Measurements from ENCODE around the gene KIRREL3. TPM values are rescaled to one million over a fixed set of nuclear protein-coding genes. Genes with fewer than 3 reads are reported as not detected.

KIRREL3 gene
- total and polyA plus RNA-seq, 2 of the 8 experiments (the other 6 are each of a cell fraction or from before 2014, with no cell fraction given): 0.29 to 0.32 TPM

- Histone ChIP-seq H3K14ac (ENCODE audit: insufficient read length) (no peak overlapping the region), H3K9ac (replicated peaks in 1 of 4; ENCODE audit: extremely low read depth in 1 of 4, low read depth in 3 of 4, low read length in 3 of 4) (no peak overlapping the region), H3K18ac (ENCODE audit: extremely low read depth, low read length) (no peak overlapping the region), H2BK20ac (ENCODE audit: low read length) (no peak overlapping the region), H2BK15ac (ENCODE audit: low read length) (no peak overlapping the region), H3K79me1 (ENCODE audit: low read depth, low read length) (no peaks in the 10 kb centered on the region), H3K4me1 (replicated peaks in 1 of 4; ENCODE audit: control insufficient read depth in 3 of 4, insufficient read depth in 4 of 4, low read length in 3 of 4) (peaks cover 2 to 11% (median 4%) of the 10 kb centered on the region in 4 experiments; a peak in 5 of 7 replicates), H2AK5ac (ENCODE audit: low read depth, low read length) (no peak overlapping the region), H3K4me2 (ENCODE audit: insufficient read depth in 1 of 2, low read depth in 2 of 2, low read length in 2 of 2) (no peak overlapping the region), H3K23me2 (ENCODE audit: low read depth, low read length) (no peaks in the 10 kb centered on the region), H4K91ac (replicated peaks; ENCODE audit: insufficient read length, low read length) (no peak overlapping the region), H4K5ac (ENCODE audit: insufficient read length, low read depth, low read length) (no peak overlapping the region), H2AFZ (ENCODE audit: low read length) (no peak overlapping the region), H2BK12ac (ENCODE audit: low read depth, low read length) (no peak overlapping the region), H3K36me3 (ENCODE audit: control insufficient read depth in 2 of 4, insufficient read depth in 4 of 4, low read length in 3 of 4) (no peaks in the 10 kb centered on the region), H3K79me2 (ENCODE audit: control insufficient read depth in 1 of 2, insufficient read depth in 2 of 2, low read length in 2 of 2) (no peaks in the 10 kb centered on the region), H3K23ac (ENCODE audit: insufficient read length) (no peak overlapping the region), H2BK120ac (replicated peaks; ENCODE audit: low read depth, low read length) (no peak overlapping the region), H3K27ac (ENCODE audit: low read depth, low read length) (no peak overlapping the region), H3K27me3 (replicated peaks in 1 of 4; ENCODE audit: control insufficient read depth in 3 of 4, extremely low read depth in 1 of 4, insufficient read depth in 3 of 4, low read length in 3 of 4) (peaks cover 1 to 21% (median 8%) of the 10 kb centered on the region in 4 experiments), H3K9me3 (ENCODE audit: insufficient read depth in 2 of 2, low read depth in 1 of 2, low read length in 1 of 2) (no peaks in the 10 kb centered on the region), H3K4ac (replicated peaks; ENCODE audit: insufficient read length, low read depth, low read length) (no peak overlapping the region), H4K8ac (ENCODE audit: extremely low read depth, insufficient read depth, low read length) (no peak overlapping the region), H3K56ac (replicated peaks; ENCODE audit: insufficient read length, low read depth, low read length) (no peak overlapping the region), H3K4me3 (ENCODE audit: extremely low read depth in 1 of 4, insufficient read depth in 2 of 4, low read depth in 3 of 4, low read length in 4 of 4) (no peak overlapping the region), H4K20me1 (replicated peaks in 1 of 2; ENCODE audit: control insufficient read depth in 1 of 2, insufficient read depth in 2 of 2, low read length in 2 of 2) (no peaks in the 10 kb centered on the region), H2BK5ac (ENCODE audit: low read depth, low read length) (no peak overlapping the region)
- TF ChIP-seq ZNF274 (IDR thresholded peaks at IDR 0.05; ENCODE audit: borderline replicate concordance, extremely low read depth, low read length): no peak
- TF ChIP-seq YY1 (IDR thresholded peaks at IDR 0.05; ENCODE audit: low read depth, low read length): no peak
- TF ChIP-seq TAF7 (optimal IDR thresholded peaks at IDR 0.05; ENCODE audit: borderline replicate concordance, low read depth, low read length): no peak
- TF ChIP-seq SAP30 (IDR thresholded peaks at IDR 0.05; ENCODE audit: insufficient read depth, insufficient replicate concordance, low read length): no peak
- TF ChIP-seq CREB1 (IDR thresholded peaks at IDR 0.05): no peak
- no peak for TF ChIP-seq NRF1 (IDR thresholded peaks at IDR 0.05; ENCODE audit: low read depth, low read length)
- FAIRE-seq (no peak), DNase-seq (ENCODE audit: low read depth in 1 of 2, low spot score in 2 of 2) (no peak)
- WGBS, 2 experiments (ENCODE audit: extremely low coverage in 1 of 2, insufficient coverage in 1 of 2, insufficient read length in 1 of 2, insufficient replicate concordance in 2 of 2, low coverage in 1 of 2, low lambda C conversion rate in 2 of 2, missing lambda C conversion rate in 1 of 2): 80% methylated on average over 5 of the region's 5 CpGs; no CpG with 5 or more reads in 1 of the 2 experiments
- ChIA-PET CTCF (ENCODE audit: partially characterized antibody) (interaction anchor here (1.3 to 1.5 kb wide), 2 partner anchors 13 to 53 kb away, joined by 3 to 8 read pairs; no protein-coding TSS in a partner anchor), POLR2A (ENCODE audit: partially characterized antibody) (no interaction called here)
Observed at GRCh38 chr11:126660321-126660720, 340.2 kb downstream of the KIRREL3 start.

All from H1 (cell line).